MM.1S (cell line): ENCODE measurements around the gene PRIMA1.

Experiments used
- CTCF ChIP-seq: fragments of 300-600 bp; sonication (generic); IDR thresholded peaks from 2 replicates; pipeline ENCODE4 v1.5.1; 2016; ENCODE audit warnings: antibody characterized with exemption, low read length, mixed read lengths
- EZH2 ChIP-seq: fragments of 300-600 bp; sonication (generic); optimal IDR thresholded peaks from 2 replicates; pipeline ENCODE3; 2017; ENCODE audit warnings: low read depth, mild to moderate bottlenecking, antibody characterized with exemption, low read length, mixed read lengths

GRCh38 chr14:93753647-93754046, 34.6 kb downstream of the PRIMA1 start:
- TF ChIP-seq CTCF (no peak), EZH2 (no peak)
